Osteocyte (in vitro differentiated cells): ENCODE data around the gene FOXC1. TPM values are rescaled to one million over a fixed set of nuclear protein-coding genes. Genes with fewer than 3 reads are reported as not detected.

Experiments
- DNase-seq: peaks from one replicate; pipeline ENCODE4 v3.0.0; 2021; ENCODE audit warnings: mixed read lengths; ENCODE audit not compliant: unreplicated experiment; ENCODE audit errors: extremely low spot score
- H3K27ac Mint-ChIP-seq: one replicate; pipeline ENCODE4 v1.8.0; 2021; ENCODE audit warnings: mild to moderate bottlenecking, mixed read lengths; ENCODE audit not compliant: unreplicated experiment
- H3K27me3 Mint-ChIP-seq: one replicate; pipeline ENCODE4 v1.8.0; 2021; ENCODE audit warnings: mixed read lengths; ENCODE audit not compliant: unreplicated experiment
- H3K36me3 Mint-ChIP-seq: one replicate; pipeline ENCODE4 v1.8.0; 2021; ENCODE audit warnings: mixed read lengths; ENCODE audit not compliant: unreplicated experiment
- H3K4me1 Mint-ChIP-seq: one replicate; pipeline ENCODE4 v1.8.0; 2021; ENCODE audit warnings: mixed read lengths; ENCODE audit not compliant: unreplicated experiment
- H3K4me3 Mint-ChIP-seq: one replicate; pipeline ENCODE4 v1.8.0; 2021; ENCODE audit warnings: mild to moderate bottlenecking, moderate library complexity, mixed read lengths; ENCODE audit not compliant: unreplicated experiment
- H3K9me3 Mint-ChIP-seq: one replicate; pipeline ENCODE4 v1.8.0; 2021; ENCODE audit warnings: mixed read lengths; ENCODE audit not compliant: unreplicated experiment
- CTCF ChIP-seq: fragments of 200-600 bp; sonication (generic); IDR thresholded peaks from 2 replicates; pipeline ENCODE4 v1.5.0; 2021; ENCODE audit warnings: antibody characterized with exemption, mild to moderate bottlenecking, moderate library complexity
- total RNA-seq: library from RNA; stranded (reverse); gene quantifications from 2 replicates; pipeline ENCODE4 v1.2.1, GENCODE V29; 2021

FOXC1 gene
- total RNA-seq, 1 donor from 2014 or later, result 106 TPM

DNA sequence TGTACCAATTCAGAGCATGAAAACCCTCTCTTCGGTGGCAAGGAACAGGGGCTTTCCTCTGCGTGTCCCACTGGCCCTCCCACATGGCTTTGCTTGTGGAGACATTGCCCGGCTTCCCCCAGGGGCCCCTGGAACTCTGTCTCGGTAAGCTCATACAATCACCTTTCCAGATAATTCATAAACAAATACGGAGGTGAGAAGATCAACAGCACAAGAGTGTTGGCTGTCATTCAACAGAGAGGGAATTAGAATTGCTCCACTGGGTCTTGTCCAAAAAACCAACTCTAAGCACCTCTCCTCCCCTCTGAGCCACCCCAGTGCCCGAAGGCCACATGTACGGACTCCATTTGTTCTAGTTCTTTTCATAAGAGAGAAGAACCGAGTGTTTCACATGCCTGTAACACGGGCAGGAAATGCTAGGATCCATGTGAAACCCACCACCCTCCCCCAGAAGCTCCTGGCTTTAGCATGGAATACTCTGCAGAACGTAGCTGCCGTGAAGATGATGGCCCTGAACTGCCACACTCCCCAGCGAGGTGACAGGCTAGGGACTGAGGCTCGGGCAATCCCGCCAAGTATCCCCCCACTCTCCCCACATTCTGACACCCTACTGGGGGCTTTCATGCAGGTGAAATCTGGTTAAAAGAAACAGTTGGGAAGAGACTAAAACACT is 24.6 kb upstream of the FOXC1 start:
- Mint-ChIP-seq H3K27ac (no peak overlapping the region), H3K36me3 (no peaks in the 10 kb centered on the region), H3K4me3 (no peak overlapping the region), H3K9me3 (peaks cover 11% of the 10 kb centered on the region), H3K27me3 (peaks cover 17% of the 10 kb centered on the region), H3K4me1 (no peaks in the 10 kb centered on the region)
- TF ChIP-seq CTCF, result no peak
- peak; percentile 70 for DNase-seq

- DNase-seq, result peak; percentile 76
- no peaks in the 10 kb centered on the region for H3K36me3 Mint-ChIP-seq
- no peak overlapping the region for H3K4me3 Mint-ChIP-seq
These were observed 24.1 kb upstream of the FOXC1 start for GRCh38 chr6:1585669-1586049.

GRCh38 chr6:1586256-1586655 is 23.5 kb upstream of the FOXC1 start:
- TF ChIP-seq CTCF, result no peak
- Mint-ChIP-seq H3K9me3 (peaks cover 13% of the 10 kb centered on the region), H3K27me3 (peaks cover 17% of the 10 kb centered on the region), H3K27ac (no peak overlapping the region), H3K4me3 (no peak overlapping the region), H3K4me1 (no peaks in the 10 kb centered on the region), H3K36me3 (no peaks in the 10 kb centered on the region)
- DNase-seq, result peak; percentile 56

More at GRCh38 chr6:1585669-1586049, 24.1 kb upstream of the FOXC1 start:
- TF ChIP-seq CTCF, result no peak
- H3K27ac Mint-ChIP-seq, result no peak overlapping the region
- peaks cover 17% of the 10 kb centered on the region for H3K27me3 Mint-ChIP-seq
- H3K9me3 Mint-ChIP-seq, result peaks cover 13% of the 10 kb centered on the region
- no peaks in the 10 kb centered on the region for H3K4me1 Mint-ChIP-seq

GRCh38 chr6:1586861-1587450 is 22.8 kb upstream of the FOXC1 start:
- no peaks in the 10 kb centered on the region for H3K36me3 Mint-ChIP-seq
- no peak for TF ChIP-seq CTCF
- H3K4me3 Mint-ChIP-seq, result no peak overlapping the region
- H3K4me1 Mint-ChIP-seq, result no peaks in the 10 kb centered on the region
- peaks cover 13% of the 10 kb centered on the region for H3K9me3 Mint-ChIP-seq
- peak; percentile 44 for DNase-seq
- H3K27me3 Mint-ChIP-seq, result peaks cover 19% of the 10 kb centered on the region
- H3K27ac Mint-ChIP-seq, result no peak overlapping the region

- H3K27ac Mint-ChIP-seq, result no peak overlapping the region
- no peaks in the 10 kb centered on the region for H3K36me3 Mint-ChIP-seq
- peaks cover 19% of the 10 kb centered on the region for H3K27me3 Mint-ChIP-seq
- no peak overlapping the region for H3K4me3 Mint-ChIP-seq
- no peaks in the 10 kb centered on the region for H3K4me1 Mint-ChIP-seq
- no peak for TF ChIP-seq CTCF
- peaks cover 13% of the 10 kb centered on the region for H3K9me3 Mint-ChIP-seq
- DNase-seq, result peak; percentile 46
These were observed 22.2 kb upstream of the FOXC1 start for GRCh38 chr6:1587546-1587945.
